Stimulated activated CD4-positive, alpha-beta T cell treated with anti-CD3 and anti-CD28 coated beads, Interleukin-4, amount 100 ng/mL, for 24 hours (primary cell): ENCODE measurements around the gene SPP1.
"Not testable (repeated sequence)": the region's sequence is repeated elsewhere in the genome, so short reads cannot be mapped to it uniquely, and the experiment has no call there.

Source experiments
- DNase-seq: peaks from one replicate; pipeline ENCODE4 v3.0.0-alpha.2; 2020

Gene SPP1

GRCh38 chr4:87999191-87999691 is 23.7 kb downstream of the SPP1 start:
- DNase-seq: not testable (repeated sequence)

DNA sequence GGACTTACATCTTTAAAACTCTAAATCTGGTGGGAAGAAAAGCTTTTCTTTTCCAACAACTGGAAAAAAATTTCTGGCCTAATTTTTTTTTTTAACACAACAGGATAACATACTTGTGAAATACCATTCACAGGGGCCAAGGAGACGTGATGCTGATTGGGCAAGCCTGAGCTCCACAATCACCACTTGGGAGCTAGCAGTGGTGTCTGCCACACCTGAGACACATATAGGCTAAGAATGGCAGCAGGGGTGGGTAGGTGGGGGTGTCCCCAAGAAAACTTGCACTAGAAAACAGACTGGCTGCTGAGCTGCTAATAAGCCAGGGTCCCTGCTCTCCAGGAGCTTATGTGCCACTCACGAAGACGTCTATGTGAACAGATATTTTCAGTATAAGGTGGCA is 26.4 kb downstream of the SPP1 start:
- DNase-seq: no peak

DNA sequence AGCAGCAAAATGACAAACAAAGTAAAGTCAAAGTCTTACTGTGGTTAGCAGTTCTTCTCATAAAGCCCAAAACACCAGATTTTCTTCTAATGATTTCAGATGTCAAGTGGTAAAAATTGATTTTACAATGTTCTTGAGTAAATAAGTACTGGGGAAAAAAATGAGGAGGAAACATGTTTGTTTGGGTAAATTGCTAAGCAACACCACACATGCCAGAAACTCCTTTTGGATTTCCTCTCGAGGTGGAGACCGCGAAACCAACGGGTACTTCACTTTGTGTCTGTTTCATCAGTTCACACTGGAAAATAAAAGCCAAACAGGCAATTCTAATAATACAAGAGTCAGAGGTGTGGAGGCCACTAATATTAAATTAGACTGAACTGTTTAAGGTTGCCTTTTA is 27.3 kb downstream of the SPP1 start:
- DNase-seq: no peak

DNA sequence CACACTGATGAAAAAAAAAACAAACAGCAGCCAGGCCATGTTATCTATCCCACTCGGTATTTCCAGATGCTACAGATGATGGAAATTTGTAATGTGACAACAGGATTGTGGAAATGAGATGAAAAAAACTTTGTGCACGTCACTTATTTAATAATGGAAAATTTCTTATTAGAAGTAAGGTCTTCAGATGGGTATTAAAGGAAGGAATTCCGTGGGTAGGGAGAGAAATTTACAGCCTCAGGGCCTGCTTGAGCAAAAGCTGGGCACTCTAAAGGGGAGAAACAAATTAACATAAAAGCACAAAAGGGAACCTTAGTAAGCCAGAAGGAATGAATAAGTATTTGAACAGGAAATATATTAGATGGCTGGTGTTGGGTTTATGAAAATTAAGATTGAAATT is 27.7 kb downstream of the SPP1 start:
- DNase-seq: no peak

DNA sequence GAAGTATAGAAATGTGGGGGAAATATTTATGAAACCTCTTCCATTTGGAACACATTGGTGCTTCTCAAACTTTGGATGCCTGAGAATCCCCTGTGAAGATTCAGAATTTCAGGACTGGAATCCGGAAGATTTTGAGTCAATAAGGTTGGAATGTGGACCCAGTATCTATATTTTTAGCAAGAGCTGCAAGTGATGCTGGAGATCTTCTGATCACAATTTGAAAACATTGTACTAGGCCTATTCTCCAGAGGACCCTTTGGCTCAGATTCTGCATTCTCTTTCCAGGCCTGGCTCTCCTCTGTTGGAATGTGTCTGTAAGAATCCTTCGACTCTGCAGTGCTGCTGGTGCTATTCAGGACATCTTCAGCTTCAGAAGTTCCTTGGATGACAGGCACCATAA is 29.6 kb downstream of the SPP1 start:
- no peak for DNase-seq

GRCh38 chr4:88005946-88006345 is 30.4 kb downstream of the SPP1 start:
- no peak for DNase-seq

DNA sequence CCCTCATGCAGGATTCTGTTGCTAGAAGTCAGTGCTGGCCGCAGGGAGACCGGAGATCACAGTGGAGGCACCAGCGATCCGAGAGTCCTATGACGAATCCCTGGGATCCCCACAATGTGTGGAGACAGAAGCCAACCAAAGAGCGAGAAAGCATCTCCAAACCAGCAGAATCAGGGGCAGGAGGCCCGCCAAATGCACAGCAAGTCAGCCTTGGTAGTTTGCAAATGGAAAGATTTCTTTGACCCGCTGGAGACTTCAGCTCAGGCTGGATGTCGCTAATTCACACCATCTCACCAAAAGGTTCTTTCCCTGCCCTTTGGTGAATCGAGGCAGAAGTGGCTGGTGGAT is 31.4 kb downstream of the SPP1 start:
- no peak for DNase-seq

DNA sequence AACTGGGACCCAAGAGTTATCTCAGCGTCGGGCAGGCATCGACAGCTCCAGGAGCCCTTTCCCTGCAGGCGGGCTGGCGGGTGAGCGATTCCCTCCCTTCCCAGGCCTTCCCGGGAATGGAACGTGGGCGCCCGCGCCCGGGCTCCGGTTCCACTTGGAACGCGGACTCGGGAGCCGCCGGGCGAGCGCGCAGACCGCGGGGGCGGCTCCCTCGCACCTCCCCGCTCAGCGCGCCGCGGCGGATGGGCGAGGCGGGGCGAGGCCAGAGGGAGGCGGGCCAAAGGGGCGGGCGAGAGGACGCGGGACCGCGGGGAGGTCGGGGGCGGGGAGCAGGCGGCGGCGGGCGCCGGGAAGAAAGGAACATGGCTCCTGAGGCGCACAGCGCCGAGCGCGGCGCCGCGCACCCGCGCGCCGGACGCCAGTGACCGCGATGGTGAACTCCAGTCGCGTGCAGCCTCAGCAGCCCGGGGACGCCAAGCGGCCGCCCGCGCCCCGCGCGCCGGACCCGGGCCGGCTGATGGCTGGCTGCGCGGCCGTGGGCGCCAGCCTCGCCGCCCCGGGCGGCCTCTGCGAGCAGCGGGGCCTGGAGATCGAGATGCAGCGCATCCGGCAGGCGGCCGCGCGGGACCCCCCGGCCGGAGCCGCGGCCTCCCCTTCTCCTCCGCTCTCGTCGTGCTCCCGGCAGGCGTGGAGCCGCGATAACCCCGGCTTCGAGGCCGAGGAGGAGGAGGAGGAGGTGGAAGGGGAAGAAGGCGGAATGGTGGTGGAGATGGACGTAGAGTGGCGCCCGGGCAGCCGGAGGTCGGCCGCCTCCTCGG is 32.0 kb downstream of the SPP1 start, which contains the start of gene PKD2:
Gene PKD2 (plus strand): TSS at position 332 of the 818 bp plus-strand sequence. CDS start 99 bp downstream, at position 431.
- DNase-seq: peak; percentile 68

DNA sequence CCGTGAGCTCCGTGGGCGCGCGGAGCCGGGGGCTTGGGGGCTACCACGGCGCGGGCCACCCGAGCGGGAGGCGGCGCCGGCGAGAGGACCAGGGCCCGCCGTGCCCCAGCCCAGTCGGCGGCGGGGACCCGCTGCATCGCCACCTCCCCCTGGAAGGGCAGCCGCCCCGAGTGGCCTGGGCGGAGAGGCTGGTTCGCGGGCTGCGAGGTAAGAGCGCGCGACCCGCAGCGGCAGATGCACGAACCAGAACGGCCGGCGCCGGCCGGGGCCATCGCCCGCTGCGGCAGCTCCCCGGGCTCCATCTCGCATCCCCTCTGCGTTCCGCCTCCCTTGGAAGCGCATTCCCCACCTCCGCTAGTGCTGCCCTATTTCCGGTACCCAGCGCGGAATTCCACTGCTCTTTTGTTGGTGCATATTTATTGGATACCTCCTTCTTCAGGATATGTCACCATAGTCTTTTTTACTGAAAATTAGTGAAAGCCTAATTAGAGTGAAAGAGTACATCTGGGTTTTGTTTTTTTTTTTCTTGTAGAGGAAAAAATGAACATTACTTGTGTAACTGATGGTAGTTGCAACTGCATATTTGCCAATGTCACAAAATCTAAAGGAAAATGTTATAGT is 32.7 kb downstream of the SPP1 start:
- peak; percentile 8 for DNase-seq

GRCh38 chr4:88008743-88009171 is 33.2 kb downstream of the SPP1 start:
- no peak for DNase-seq

DNA sequence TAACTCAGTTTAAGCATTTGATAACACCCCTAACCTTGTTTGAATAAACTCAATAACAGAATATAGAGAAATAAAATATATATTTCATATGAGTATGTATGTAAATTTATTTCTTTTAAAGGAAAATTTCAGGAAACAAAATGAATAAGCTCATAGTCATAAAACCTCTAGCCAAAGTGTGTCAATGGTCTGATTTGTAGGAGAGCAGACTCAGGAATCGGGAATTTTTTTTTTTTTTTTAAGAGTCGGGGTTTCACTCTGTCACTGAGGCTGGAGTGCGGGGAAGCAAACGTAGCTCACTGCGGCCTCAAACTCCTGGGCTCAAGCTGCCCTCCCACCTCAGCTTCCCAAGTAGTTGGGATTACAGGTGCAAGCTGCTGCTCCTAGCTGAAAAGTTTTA is 34.4 kb downstream of the SPP1 start:
- no peak for DNase-seq

GRCh38 chr4:88010966-88011365 is 35.5 kb downstream of the SPP1 start:
- DNase-seq: no peak

- DNase-seq: no peak
Observed at GRCh38 chr4:88012647-88013046, 37.1 kb downstream of the SPP1 start.

GRCh38 chr4:88014386-88014905 is 38.9 kb downstream of the SPP1 start:
- no peak for DNase-seq

- DNase-seq: no peak
Observed at GRCh38 chr4:88015659-88016295, 40.3 kb downstream of the SPP1 start.

GRCh38 chr4:88017516-88018297 is 42.2 kb downstream of the SPP1 start:
- DNase-seq: no peak

DNA sequence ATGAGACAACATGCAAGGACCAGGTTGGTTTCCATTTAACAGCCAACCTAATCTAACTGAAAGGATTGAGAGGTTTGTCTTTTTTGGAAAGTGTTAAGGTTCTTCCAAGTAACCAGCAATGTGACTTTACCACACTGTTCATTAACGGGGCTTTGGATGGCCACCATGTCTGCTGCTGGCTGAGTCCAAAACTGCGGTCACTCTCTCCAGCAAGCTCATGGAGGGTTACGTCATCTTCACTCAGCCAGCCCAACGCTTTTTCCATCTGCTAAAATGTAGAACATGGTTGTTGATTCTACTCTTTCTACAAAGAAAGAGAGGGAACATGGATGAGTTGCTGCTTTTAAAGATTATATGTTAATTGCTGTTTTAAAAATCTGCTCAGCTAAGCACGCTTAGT is 43.0 kb downstream of the SPP1 start:
- no peak for DNase-seq

- no peak for DNase-seq
Observed at GRCh38 chr4:88021824-88022223, 46.3 kb downstream of the SPP1 start.

GRCh38 chr4:88022289-88022688 is 46.8 kb downstream of the SPP1 start:
- no peak for DNase-seq

- not testable (repeated sequence) for DNase-seq
Observed at GRCh38 chr4:88025868-88026661, 50.6 kb downstream of the SPP1 start.

DNA sequence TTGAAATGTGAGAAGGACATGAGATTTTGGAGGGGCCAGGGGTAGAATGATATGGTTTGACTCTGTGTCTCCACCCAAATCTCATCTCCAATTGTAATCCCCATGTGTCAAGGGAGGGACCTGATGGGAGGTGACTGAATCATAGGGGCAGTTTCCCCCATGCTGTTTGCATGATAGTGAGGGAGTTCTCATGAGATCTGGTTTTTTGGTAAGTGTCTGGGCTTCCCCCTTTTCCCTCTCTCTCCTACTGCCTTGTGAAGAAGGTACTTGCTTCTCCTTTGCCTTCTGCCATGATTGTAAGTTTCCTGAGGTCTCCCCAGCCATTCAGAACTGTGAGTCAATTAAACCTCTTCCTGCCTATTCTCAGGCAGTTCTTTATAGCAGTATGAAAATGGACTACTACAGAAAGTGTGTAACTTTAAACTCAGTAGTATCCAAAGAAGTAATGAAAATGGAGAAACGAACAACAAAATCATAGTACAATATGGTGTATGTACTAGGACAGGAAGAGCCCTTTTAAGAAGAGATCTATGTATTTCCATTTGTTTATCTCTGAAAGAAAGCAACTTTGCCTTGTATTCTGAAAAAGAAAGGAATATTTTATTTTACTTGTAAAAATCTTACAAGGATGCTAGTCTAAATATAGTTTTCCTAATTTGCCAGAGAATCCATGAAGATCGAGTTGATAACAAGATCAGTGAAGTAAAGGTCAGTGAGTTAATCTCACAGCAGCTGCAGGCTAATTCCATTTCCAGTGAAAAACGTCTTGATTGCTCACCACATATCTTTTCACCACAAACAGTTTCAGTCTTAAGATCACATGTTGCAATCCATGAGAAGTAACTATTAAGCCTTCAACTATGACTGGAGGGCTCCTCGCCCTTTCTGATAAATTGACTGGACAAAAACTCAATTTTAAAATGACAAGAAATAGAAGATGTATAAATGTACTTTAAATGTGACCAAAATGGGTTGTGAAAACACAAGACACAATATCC is 52.4 kb downstream of the SPP1 start:
- DNase-seq: no peak
